Mesendoderm (in vitro differentiated cells): ENCODE results near the gene LOXL3.

Experiments used
- DNase-seq: peaks from one replicate; pipeline ENCODE4 v3.0.0; 2013
- H2AK5ac ChIP-seq: 2 replicates; pipeline ENCODE4 v1.6.1; 2013; ENCODE audit warnings: low read length, inconsistent platforms
- H2BK120ac ChIP-seq: 2 replicates; pipeline ENCODE4 v1.6.1; 2013; ENCODE audit warnings: low read depth, mild to moderate bottlenecking, low read length, moderate library complexity, mixed read lengths
- H2BK15ac ChIP-seq: replicated peaks from 2 replicates; pipeline ENCODE4 v1.6.1; 2013; ENCODE audit warnings: low read depth, mild to moderate bottlenecking, moderate library complexity
- H2BK5ac ChIP-seq: 2 replicates; pipeline ENCODE4 v1.6.1; 2013; ENCODE audit warnings: low read length, inconsistent platforms
- H3K18ac ChIP-seq: 2 replicates; pipeline ENCODE4 v1.6.1; 2013; ENCODE audit warnings: mild to moderate bottlenecking, low read length, mixed read lengths
- H3K23ac ChIP-seq: one replicate; pipeline ENCODE4 v1.6.1; 2013; ENCODE audit warnings: low read length
- H3K27ac ChIP-seq: 2 replicates; pipeline ENCODE4 v1.5.1; 2013; ENCODE audit warnings: low read depth, mild to moderate bottlenecking, inconsistent platforms, low read length, moderate library complexity
- H3K27me3 ChIP-seq: 2 replicates; pipeline ENCODE4 v1.6.1; 2013; ENCODE audit warnings: low read length, control low read depth, mild to moderate bottlenecking, inconsistent platforms; ENCODE audit not compliant: insufficient read depth, poor library complexity
- H3K36me3 ChIP-seq: 2 replicates; pipeline ENCODE4 v1.6.1; 2013; ENCODE audit warnings: low read length, inconsistent platforms; ENCODE audit not compliant: control insufficient read depth, insufficient read depth
- H3K4ac ChIP-seq: one replicate; pipeline ENCODE4 v1.6.1; 2013; ENCODE audit warnings: low read depth, mild to moderate bottlenecking, low read length, moderate library complexity
- H3K4me1 ChIP-seq: 2 replicates; pipeline ENCODE4 v1.6.1; 2013; ENCODE audit warnings: low read depth, low read length, inconsistent platforms; ENCODE audit not compliant: control insufficient read depth
- H3K4me2 ChIP-seq: 2 replicates; pipeline ENCODE4 v1.6.1; 2013; ENCODE audit warnings: low read length
- H3K4me3 ChIP-seq: 2 replicates; pipeline ENCODE4 v1.5.1; 2013; ENCODE audit warnings: mild to moderate bottlenecking, low read length
- H3K56ac ChIP-seq: one replicate; pipeline ENCODE4 v1.6.1; 2013; ENCODE audit warnings: low read length
- H3K79me1 ChIP-seq: 2 replicates; pipeline ENCODE4 v1.6.1; 2013; ENCODE audit warnings: low read length, inconsistent platforms
- H3K79me2 ChIP-seq: 2 replicates; pipeline ENCODE4 v1.6.1; 2013; ENCODE audit warnings: mild to moderate bottlenecking, low read length; ENCODE audit not compliant: control insufficient read depth, insufficient read depth
- H3K9ac ChIP-seq: 2 replicates; pipeline ENCODE4 v1.6.1; 2013; ENCODE audit warnings: low read length, inconsistent platforms
- H4K5ac ChIP-seq: one replicate; pipeline ENCODE4 v1.6.1; 2013; ENCODE audit warnings: low read length
- H4K8ac ChIP-seq: one replicate; pipeline ENCODE4 v1.6.1; 2013; ENCODE audit warnings: low read depth, mild to moderate bottlenecking, control low read depth, low read length, moderate library complexity
- WGBS: extraction: QIAGEN DNeasy Blood & Tissue Kit; methylation state at CpG from one replicate; pipeline ENCODE4 v1.1.7; 2013; ENCODE audit warnings: low lambda C conversion rate, missing lambda C conversion rate; ENCODE audit not compliant: insufficient coverage; ENCODE audit errors: extremely low coverage; 5-methylcytosine and 5-hydroxymethylcytosine counted together

Gene LOXL3

DNA sequence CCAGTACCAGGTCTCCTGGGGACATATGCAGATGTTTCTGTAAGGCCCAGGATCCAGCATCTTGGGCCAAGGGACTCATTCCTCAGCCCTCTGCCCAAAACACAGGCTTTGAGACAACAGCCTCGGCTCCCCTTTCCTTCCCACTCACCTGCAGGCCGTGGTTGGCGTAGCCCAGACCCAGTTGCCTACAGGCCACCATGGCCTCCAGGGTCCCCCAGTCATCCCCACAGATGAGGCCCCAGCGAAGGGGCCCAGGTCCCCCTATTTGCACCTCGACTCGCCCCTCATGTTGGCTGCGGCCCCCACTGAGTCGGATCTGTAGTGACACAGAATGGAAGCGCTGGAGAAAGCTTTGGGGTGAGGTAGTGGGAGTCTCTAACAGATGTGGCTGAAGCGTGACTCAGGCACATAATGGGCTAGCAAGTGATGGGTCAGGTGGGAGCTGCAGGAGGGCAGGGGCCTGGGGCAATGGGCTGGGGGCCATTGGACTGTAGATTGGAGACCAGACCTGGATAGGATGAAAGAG, 18.2 kb downstream of the LOXL3 start:
- Histone ChIP-seq H3K4me1 (peaks cover 1% of the 10 kb centered on the region), H3K18ac (no peak overlapping the region), H2BK15ac (no peak overlapping the region), H3K4ac (no peak overlapping the region), H2BK5ac (no peak overlapping the region), H3K4me2 (no peak overlapping the region), H3K9ac (no peak overlapping the region), H2BK120ac (no peak overlapping the region), H3K36me3 (no peaks in the 10 kb centered on the region), H4K5ac (no peak overlapping the region), H2AK5ac (no peak overlapping the region), H3K56ac (no peak overlapping the region), H3K27me3 (no peaks in the 10 kb centered on the region), H3K4me3 (no peak overlapping the region), H3K23ac (no peak overlapping the region), H3K27ac (no peak overlapping the region), H3K79me1 (peaks cover 1% of the 10 kb centered on the region), H4K8ac (no peak overlapping the region), H3K79me2 (no peaks in the 10 kb centered on the region)
- no CpG with 5 or more reads among the region's 10 CpGs for WGBS
- DNase-seq, result no peak

DNA sequence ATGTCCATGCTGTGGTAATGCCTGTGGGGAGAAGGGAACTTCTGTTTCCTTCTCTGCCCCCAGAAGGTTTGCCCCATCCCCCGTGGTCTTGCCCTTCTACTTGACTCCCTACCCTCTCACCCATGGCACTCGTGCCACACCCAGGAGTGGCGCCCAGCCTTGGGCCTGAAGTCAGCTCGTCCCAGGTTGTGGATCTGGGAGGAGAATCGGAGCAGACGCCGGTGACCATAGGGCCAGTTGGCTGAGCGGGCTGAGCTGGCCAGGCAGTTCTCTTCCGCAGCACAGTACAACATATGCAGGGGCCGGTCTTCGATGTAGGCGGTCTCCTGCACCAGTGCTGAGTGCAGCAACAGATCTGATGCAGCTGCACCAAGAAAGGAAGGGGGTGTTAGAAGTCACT, 19.3 kb downstream of the LOXL3 start:
- Histone ChIP-seq H2BK15ac (no peak overlapping the region), H3K4ac (no peak overlapping the region), H3K56ac (no peak overlapping the region), H3K27me3 (no peaks in the 10 kb centered on the region), H3K4me2 (no peak overlapping the region), H4K8ac (no peak overlapping the region), H3K79me1 (peaks cover 1% of the 10 kb centered on the region), H3K27ac (no peak overlapping the region), H2AK5ac (no peak overlapping the region), H4K5ac (no peak overlapping the region), H3K9ac (no peak overlapping the region), H3K36me3 (no peaks in the 10 kb centered on the region), H2BK120ac (no peak overlapping the region), H3K23ac (no peak overlapping the region), H3K18ac (no peak overlapping the region), H3K4me1 (peaks cover 2% of the 10 kb centered on the region), H3K79me2 (no peaks in the 10 kb centered on the region), H2BK5ac (no peak overlapping the region), H3K4me3 (no peak overlapping the region)
- no peak for DNase-seq
- no CpG with 5 or more reads among the region's 12 CpGs for WGBS

- H3K79me2 ChIP-seq, result peaks cover 7% of the 10 kb centered on the region
- no peak overlapping the region for H3K4me3 ChIP-seq
- no peak overlapping the region for H3K23ac ChIP-seq
- no peak overlapping the region for H2BK15ac ChIP-seq
- H2BK5ac ChIP-seq, result no peak overlapping the region
- peaks cover 4% of the 10 kb centered on the region for H3K4me1 ChIP-seq
- H3K9ac ChIP-seq, result no peak overlapping the region
- no peak overlapping the region for H2AK5ac ChIP-seq
- H2BK120ac ChIP-seq, result no peak overlapping the region
- H3K18ac ChIP-seq, result no peak overlapping the region
- DNase-seq, result no peak
- WGBS, result no CpG with 5 or more reads among the region's 4 CpGs
- H3K27me3 ChIP-seq, result no peaks in the 10 kb centered on the region
- peaks cover 8% of the 10 kb centered on the region for H3K79me1 ChIP-seq
- H3K4ac ChIP-seq, result no peak overlapping the region
- no peak overlapping the region for H4K8ac ChIP-seq
- no peak overlapping the region for H3K27ac ChIP-seq
- no peaks in the 10 kb centered on the region for H3K36me3 ChIP-seq
- H3K4me2 ChIP-seq, result no peak overlapping the region
- no peak overlapping the region for H4K5ac ChIP-seq
- no peak overlapping the region for H3K56ac ChIP-seq
These were observed 20.3 kb downstream of the LOXL3 start for GRCh38 chr2:74533464-74533863.

GRCh38 chr2:74532222-74532621, 21.5 kb downstream of the LOXL3 start:
- Histone ChIP-seq H4K5ac (no peak overlapping the region), H4K8ac (no peak overlapping the region)
- DNase-seq, result no peak

DNA sequence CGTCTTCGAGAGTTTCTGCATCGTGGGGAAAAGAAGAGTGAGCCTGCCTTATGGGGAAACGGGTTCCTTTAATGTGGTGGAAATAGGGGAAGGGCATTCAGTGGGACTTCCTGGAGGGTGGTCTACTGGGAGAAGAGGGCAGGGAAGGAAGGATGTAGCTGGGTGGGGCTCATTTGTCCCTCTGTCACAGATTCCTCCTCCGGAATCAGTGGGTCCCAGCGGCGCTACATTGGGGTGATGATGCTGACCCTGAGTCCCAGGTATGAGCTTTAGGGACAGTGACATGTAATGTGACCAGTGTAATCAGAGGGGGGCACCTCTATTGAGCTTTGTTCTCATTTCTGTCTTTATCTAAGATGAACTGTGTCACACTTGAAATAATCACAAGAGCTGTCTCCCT, 22.1 kb downstream of the LOXL3 start:
- Histone ChIP-seq H3K27ac (no peak overlapping the region), H3K27me3 (no peaks in the 10 kb centered on the region), H3K4me2 (no peak overlapping the region), H2BK120ac (no peak overlapping the region), H3K4me3 (no peak overlapping the region), H3K4me1 (peaks cover 8% of the 10 kb centered on the region), H3K9ac (no peak overlapping the region), H3K36me3 (peaks cover 6% of the 10 kb centered on the region), H3K79me2 (peaks cover 16% of the 10 kb centered on the region), H3K4ac (no peak overlapping the region), H2BK5ac (no peak overlapping the region), H4K8ac (no peak overlapping the region), H3K23ac (no peak overlapping the region), H2AK5ac (no peak overlapping the region), H3K18ac (no peak overlapping the region), H4K5ac (no peak overlapping the region), H3K79me1 (peaks cover 17% of the 10 kb centered on the region), H3K56ac (no peak overlapping the region), H2BK15ac (no peak overlapping the region)
- no peak for DNase-seq
- no CpG with 5 or more reads among the region's 7 CpGs for WGBS

More at GRCh38 chr2:74532222-74532621, 21.5 kb downstream of the LOXL3 start:
- no peaks in the 10 kb centered on the region for H3K27me3 ChIP-seq
- peaks cover 17% of the 10 kb centered on the region for H3K79me1 ChIP-seq
- H3K79me2 ChIP-seq, result peaks cover 16% of the 10 kb centered on the region
- no peak overlapping the region for H2AK5ac ChIP-seq
- no peak overlapping the region for H3K4me3 ChIP-seq
- no peak overlapping the region for H2BK5ac ChIP-seq
- H3K9ac ChIP-seq, result no peak overlapping the region
- no peak overlapping the region for H2BK15ac ChIP-seq
- no peak overlapping the region for H3K18ac ChIP-seq
- H2BK120ac ChIP-seq, result no peak overlapping the region
- peaks cover 2% of the 10 kb centered on the region for H3K36me3 ChIP-seq
- no peak overlapping the region for H3K23ac ChIP-seq
- no peak overlapping the region for H3K56ac ChIP-seq
- H3K27ac ChIP-seq, result no peak overlapping the region
- no peak overlapping the region for H3K4me2 ChIP-seq
- H3K4me1 ChIP-seq, result peaks cover 8% of the 10 kb centered on the region
- no peak overlapping the region for H3K4ac ChIP-seq
